GM23338 (cell line): ENCODE data around the gene DENND5B. TPM values are rescaled to one million over a fixed set of nuclear protein-coding genes. Genes with fewer than 3 reads are reported as not detected.

Experiments used
- ATAC-seq: fragments of 200-7000 bp; cut with Tn5 transposase; 3 replicates; pipeline ENCODE4 v1.9.1; 2020
- DNase-seq: peaks from one replicate; pipeline ENCODE4 v3.0.0-alpha.2; 2015; ENCODE audit warnings: low spot score
- H2AFZ ChIP-seq: fragments of 200-600 bp; sonication (generic); 2 replicates; pipeline ENCODE4 v1.8.0; 2016; ENCODE audit warnings: antibody characterized with exemption, mild to moderate bottlenecking, moderate library complexity
- H3F3A ChIP-seq: fragments of 200-600 bp; sonication (generic); replicated peaks from 2 replicates; pipeline ENCODE4 v1.8.0; 2017; ENCODE audit warnings: antibody characterized with exemption, mixed run types, low read depth
- H3K27ac ChIP-seq: fragments of 200-600 bp; sonication (generic); 2 replicates; pipeline ENCODE4 v1.6.1; 2016; ENCODE audit warnings: low read depth
- H3K27me3 ChIP-seq: fragments of 200-600 bp; sonication (generic); 2 replicates; pipeline ENCODE4 v1.8.0; 2016; ENCODE audit warnings: mild to moderate bottlenecking, mixed run types, moderate library complexity; ENCODE audit not compliant: insufficient read depth
- H3K36me3 ChIP-seq: fragments of 200-600 bp; sonication (generic); 2 replicates; pipeline ENCODE4 v1.8.0; 2016; ENCODE audit warnings: mild to moderate bottlenecking; ENCODE audit not compliant: insufficient read depth
- H3K4me1 ChIP-seq: fragments of 200-600 bp; sonication (generic); 2 replicates; pipeline ENCODE4 v1.8.0; 2016; ENCODE audit warnings: mild to moderate bottlenecking, moderate library complexity; ENCODE audit not compliant: insufficient read depth
- H3K4me2 ChIP-seq: fragments of 200-600 bp; sonication (generic); 2 replicates; pipeline ENCODE4 v1.7.1; 2017; ENCODE audit warnings: mixed run types
- H3K4me3 ChIP-seq: fragments of 200-600 bp; sonication (generic); 2 replicates; pipeline ENCODE4 v1.6.1; 2016; ENCODE audit warnings: mixed run types
- H3K79me2 ChIP-seq: fragments of 200-600 bp; sonication (generic); replicated peaks from 2 replicates; pipeline ENCODE4 v1.8.0; 2017; ENCODE audit warnings: mild to moderate bottlenecking; ENCODE audit not compliant: insufficient read depth
- H3K9me2 ChIP-seq: fragments of 200-600 bp; sonication (generic); 2 replicates; pipeline ENCODE4 v1.8.0; 2017; ENCODE audit not compliant: insufficient read depth
- H4K20me1 ChIP-seq: fragments of 200-600 bp; sonication (generic); replicated peaks from 2 replicates; pipeline ENCODE4 v1.8.0; 2017; ENCODE audit warnings: mild to moderate bottlenecking; ENCODE audit not compliant: insufficient read depth
- H3K27ac Mint-ChIP-seq: 2 replicates; pipeline ENCODE4 v1.8.0; 2020; ENCODE audit warnings: inconsistent platforms, mild to moderate bottlenecking, moderate library complexity, mixed read lengths
- H3K27me3 Mint-ChIP-seq: 3 replicates; pipeline ENCODE4 v1.8.0; 2022; ENCODE audit warnings: low read depth, mild to moderate bottlenecking, moderate library complexity, mixed read lengths, inconsistent platforms; ENCODE audit not compliant: insufficient read depth, poor library complexity
- H3K36me3 Mint-ChIP-seq: 3 replicates; pipeline ENCODE4 v1.8.0; 2021; ENCODE audit warnings: low read depth, mild to moderate bottlenecking, inconsistent platforms, moderate library complexity, mixed read lengths
- H3K4me1 Mint-ChIP-seq: 3 replicates; pipeline ENCODE4 v1.8.0; 2020; ENCODE audit warnings: mild to moderate bottlenecking, inconsistent platforms, mixed read lengths
- H3K4me3 Mint-ChIP-seq: 3 replicates; pipeline ENCODE4 v1.8.0; 2021; ENCODE audit warnings: moderate library complexity, mild to moderate bottlenecking, inconsistent platforms, mixed read lengths
- H3K9me3 Mint-ChIP-seq: 3 replicates; pipeline ENCODE4 v1.8.0; 2020; ENCODE audit warnings: moderate library complexity, mild to moderate bottlenecking, inconsistent platforms, mixed read lengths
- CREB1 ChIP-seq: fragments of 250-450 bp; sonication (Bioruptor Pico); IDR thresholded peaks from 2 replicates; pipeline ENCODE4 v1.5.0; 2020; ENCODE audit warnings: low read depth, mild to moderate bottlenecking, moderate library complexity
- CTCF ChIP-seq, 2 experiments: fragments of 200-600 bp in 1 of 2; sonication (generic) in 1 of 2; conservative IDR thresholded peaks; 2 replicates each; pipeline versions ENCODE4 v1.5.1 to v1.6.1; 2016 to 2017; ENCODE audit warnings: antibody characterized with exemption in 2 of 2, low read depth in 2 of 2, mild to moderate bottlenecking in 2 of 2, moderate library complexity in 1 of 2
- ETS1 ChIP-seq: IDR thresholded peaks from 2 replicates; pipeline ENCODE4 v1.6.1; 2016; ENCODE audit warnings: antibody characterized with exemption
- EZH2 ChIP-seq: fragments of 200-600 bp; sonication (generic); IDR thresholded peaks from one replicate; pipeline ENCODE4 v1.8.0; 2017; ENCODE audit warnings: antibody characterized with exemption, mild to moderate bottlenecking, low read depth; ENCODE audit not compliant: unreplicated experiment
- NANOG ChIP-seq: IDR thresholded peaks from 2 replicates; pipeline ENCODE4 v1.6.1; 2016; ENCODE audit warnings: antibody characterized with exemption, borderline replicate concordance
- POLR2AphosphoS5 ChIP-seq: IDR thresholded peaks from 2 replicates; pipeline ENCODE4 v1.6.1; 2016; ENCODE audit warnings: antibody characterized with exemption, low read depth
- ZNF114 ChIP-seq: fragments of 250-450 bp; sonication (Bioruptor Pico); IDR thresholded peaks from 2 replicates; pipeline ENCODE4 v1.5.0; 2020; ENCODE audit warnings: mild to moderate bottlenecking, moderate library complexity
- ZNF331 ChIP-seq: fragments of 250-450 bp; sonication (Bioruptor Pico); IDR thresholded peaks from 2 replicates; pipeline ENCODE4 v1.5.0; 2020; ENCODE audit warnings: low read depth, mild to moderate bottlenecking, moderate library complexity
- ZNF462 ChIP-seq: fragments of 250-450 bp; sonication (Bioruptor Pico); IDR thresholded peaks from 2 replicates; pipeline ENCODE4 v1.5.0; 2020; ENCODE audit warnings: mild to moderate bottlenecking, moderate library complexity
- polyA plus RNA-seq: library from polyadenylated mRNA; unstranded; fragments of >200 nt; fragmentation: Nextera tagmentation; extraction: Ambion mirVana; gene quantifications from 2 replicates; pipeline ENCODE4 v1.2.1, GENCODE V29; 2016
- total RNA-seq: library from RNA; depleted of rRNA; stranded (reverse); fragments of >200 nt; shearing (Covaris generic); gene quantifications from 2 replicates; pipeline ENCODE4 v1.2.3, GENCODE V29; 2014
- TF ChIP-seq, protein P1 (sequence below): IDR thresholded peaks from one replicate; pipeline ENCODE4 v1.6.1; 2018; ENCODE audit warnings: antibody characterized with exemption; ENCODE audit not compliant: unreplicated experiment

The DENND5B gene
- total and polyA plus RNA-seq, 2 experiments from 2014 or later = 6.5 to 17.2 TPM

- TF ChIP-seq CTCF (conservative IDR thresholded peaks at IDR 0.05; ENCODE audit: low read depth in 2 of 2) (no peak), ZNF462 (CRISPR knock-in tag) (no peak)
Measured at GRCh38 chr12:31584782-31585181, 6.2 kb downstream of the DENND5B start (continued).

DNA sequence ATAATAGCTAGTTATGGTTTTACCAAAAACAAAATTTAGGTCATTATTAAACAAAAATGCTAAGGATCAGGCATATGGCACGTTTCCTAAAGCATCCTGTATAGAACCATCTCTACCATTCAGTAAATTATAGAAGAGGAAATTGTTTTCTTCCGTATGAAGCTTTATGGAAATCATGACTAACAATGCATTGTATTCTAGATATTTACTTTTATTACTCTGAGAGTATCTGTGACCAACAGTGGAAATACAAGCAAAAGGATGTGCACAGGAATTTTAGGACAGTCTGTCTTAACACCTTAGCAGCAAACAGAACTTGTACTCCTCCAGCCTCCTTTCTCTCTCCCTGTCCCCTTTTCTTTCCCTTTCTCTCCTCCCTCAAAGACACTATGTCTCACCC, 7.1 kb downstream of the DENND5B start:
- no peak overlapping the region for H3K27ac Mint-ChIP-seq
- ATAC-seq = no peak
- TF ChIP-seq EZH2 (no peak), ETS1 (no peak), CTCF (conservative IDR thresholded peaks at IDR 0.05; ENCODE audit: low read depth in 2 of 2) (no peak), POLR2AphosphoS5 (no peak), NANOG (no peak), CREB1 (CRISPR knock-in tag) (no peak), ZNF331 (CRISPR knock-in tag) (no peak), ZNF114 (no peak)
- TF ChIP-seq, protein P1, sequence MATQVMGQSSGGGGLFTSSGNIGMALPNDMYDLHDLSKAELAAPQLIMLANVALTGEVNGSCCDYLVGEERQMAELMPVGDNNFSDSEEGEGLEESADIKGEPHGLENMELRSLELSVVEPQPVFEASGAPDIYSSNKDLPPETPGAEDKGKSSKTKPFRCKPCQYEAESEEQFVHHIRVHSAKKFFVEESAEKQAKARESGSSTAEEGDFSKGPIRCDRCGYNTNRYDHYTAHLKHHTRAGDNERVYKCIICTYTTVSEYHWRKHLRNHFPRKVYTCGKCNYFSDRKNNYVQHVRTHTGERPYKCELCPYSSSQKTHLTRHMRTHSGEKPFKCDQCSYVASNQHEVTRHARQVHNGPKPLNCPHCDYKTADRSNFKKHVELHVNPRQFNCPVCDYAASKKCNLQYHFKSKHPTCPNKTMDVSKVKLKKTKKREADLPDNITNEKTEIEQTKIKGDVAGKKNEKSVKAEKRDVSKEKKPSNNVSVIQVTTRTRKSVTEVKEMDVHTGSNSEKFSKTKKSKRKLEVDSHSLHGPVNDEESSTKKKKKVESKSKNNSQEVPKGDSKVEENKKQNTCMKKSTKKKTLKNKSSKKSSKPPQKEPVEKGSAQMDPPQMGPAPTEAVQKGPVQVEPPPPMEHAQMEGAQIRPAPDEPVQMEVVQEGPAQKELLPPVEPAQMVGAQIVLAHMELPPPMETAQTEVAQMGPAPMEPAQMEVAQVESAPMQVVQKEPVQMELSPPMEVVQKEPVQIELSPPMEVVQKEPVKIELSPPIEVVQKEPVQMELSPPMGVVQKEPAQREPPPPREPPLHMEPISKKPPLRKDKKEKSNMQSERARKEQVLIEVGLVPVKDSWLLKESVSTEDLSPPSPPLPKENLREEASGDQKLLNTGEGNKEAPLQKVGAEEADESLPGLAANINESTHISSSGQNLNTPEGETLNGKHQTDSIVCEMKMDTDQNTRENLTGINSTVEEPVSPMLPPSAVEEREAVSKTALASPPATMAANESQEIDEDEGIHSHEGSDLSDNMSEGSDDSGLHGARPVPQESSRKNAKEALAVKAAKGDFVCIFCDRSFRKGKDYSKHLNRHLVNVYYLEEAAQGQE = no peak

More for the DNA sequence above, 7.1 kb downstream of the DENND5B start:
- H3K27me3 Mint-ChIP-seq = peaks cover 4% of the 10 kb centered on the region
- no peaks in the 10 kb centered on the region; the same call in 2 of the 3 replicates for H3K9me3 Mint-ChIP-seq
- H4K20me1 ChIP-seq = peaks cover 8% of the 10 kb centered on the region
- H3K4me1 Mint-ChIP-seq = peaks cover 12% of the 10 kb centered on the region
- no peak overlapping the region for H2AFZ ChIP-seq
- peaks cover 10% of the 10 kb centered on the region for H3K4me1 ChIP-seq
- H3K9me2 ChIP-seq = peaks cover 3% of the 10 kb centered on the region; the same call in 1 of the 2 replicates
- H3K36me3 ChIP-seq = no peaks in the 10 kb centered on the region
- H3F3A ChIP-seq = no peaks in the 10 kb centered on the region
- peaks cover 5% of the 10 kb centered on the region for H3K36me3 Mint-ChIP-seq
- peaks cover 71% of the 10 kb centered on the region for H3K79me2 ChIP-seq
- H3K4me3 ChIP-seq = no peak overlapping the region
- no peak overlapping the region for H3K27ac ChIP-seq
- no peak overlapping the region for H3K4me3 Mint-ChIP-seq
- H3K27me3 ChIP-seq = peaks cover 11% of the 10 kb centered on the region
- H3K4me2 ChIP-seq = no peak overlapping the region
- DNase-seq = no peak
